RWPE1 (cell line): ENCODE results near the gene CHRNA4.

Experiments used
- CTCF ChIA-PET: fragments of 350-600 bp; sonication (Branson Sonifier 250); formaldehyde crosslinking; extraction: SDS; loops from one replicate; lab custom pipeline; 2021; lab: Yijun Ruan, JAX
- POLR2A ChIA-PET: fragments of 400-600 bp; formaldehyde crosslinking; extraction: SDS; loops from one replicate; lab custom pipeline; 2020; ENCODE audit warnings: antibody characterized with exemption; ENCODE audit not compliant: low non-redundant PET; lab: Yijun Ruan, JAX
- DNase-seq: peaks from one replicate; pipeline ENCODE4 v3.0.0; 2012; ENCODE audit warnings: low spot score
- H3K27ac ChIP-seq: fragments of 450-650 bp; 2 replicates; pipeline ENCODE4 v1.5.1; 2017
- CTCF ChIP-seq: fragments of 450-650 bp; conservative IDR thresholded peaks from 2 replicates; pipeline ENCODE4 v1.5.1; 2017; ENCODE audit warnings: low read depth, mild to moderate bottlenecking

CHRNA4 gene

GRCh38 chr20:63361519-63362435 lies 628 bp upstream of the CHRNA4 start:
- TF ChIP-seq CTCF: no peak
- H3K27ac ChIP-seq: no peak overlapping the region
- POLR2A ChIA-PET: no interaction called here
- CTCF ChIA-PET: interaction anchor here (0.6 to 2.4 kb wide), 3 partner anchors 20 to 137 kb away, joined by 3 to 14 read pairs (median 6); no protein-coding TSS in a partner anchor
- DNase-seq: no peak

GRCh38 chr20:63359937-63360849 lies 956 bp downstream of the CHRNA4 start:
- ChIA-PET CTCF (interaction anchor here (1.4 to 2.4 kb wide), 2 partner anchors 22 kb away, joined by 4 to 14 read pairs; no protein-coding TSS in a partner anchor), POLR2A (no interaction called here)
- no peak for TF ChIP-seq CTCF
- no peak for DNase-seq
- H3K27ac ChIP-seq: no peak overlapping the region

DNA sequence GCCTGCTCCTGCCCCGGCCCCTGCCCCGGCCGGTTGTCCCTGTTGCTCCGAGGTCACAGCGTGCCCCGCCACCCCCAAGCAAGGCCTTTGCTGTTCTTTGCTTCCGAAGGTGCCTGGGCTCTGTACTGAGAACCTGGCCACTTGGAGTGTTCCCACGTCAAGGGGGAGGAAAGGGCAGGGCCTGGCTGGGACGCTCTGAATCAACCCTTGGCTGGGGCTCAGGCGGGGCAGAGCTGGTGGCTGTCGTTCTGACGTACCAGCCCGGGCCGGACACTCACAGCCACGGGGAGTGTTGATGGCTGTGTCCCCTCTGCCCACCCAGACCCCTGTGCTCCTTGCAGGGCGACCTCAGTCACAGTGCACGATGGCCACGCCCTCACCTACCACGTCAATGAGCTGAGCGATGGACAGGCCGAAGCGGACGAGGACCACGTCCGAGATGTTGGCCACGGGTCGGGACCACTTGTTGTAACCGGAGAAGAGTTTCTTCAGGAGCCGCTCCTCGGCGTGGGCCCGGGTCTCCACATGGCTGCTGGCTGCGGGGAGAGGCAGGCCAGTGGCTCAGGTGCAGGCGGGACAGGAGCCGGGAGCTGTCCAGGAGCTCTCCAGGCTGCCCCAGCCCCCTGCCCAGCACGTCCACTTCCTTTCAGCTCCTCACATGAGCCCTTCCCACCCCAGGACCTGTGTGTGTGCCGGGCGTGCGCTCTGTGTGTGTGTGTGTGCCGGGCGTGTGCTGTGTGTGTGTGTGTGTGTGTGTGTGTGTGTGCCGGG lies 1.8 kb downstream of the CHRNA4 start:
- DNase-seq: no peak
- CTCF ChIA-PET: interaction anchor here (0.7 to 1.4 kb wide), 3 partner anchors 23 to 179 kb away, joined by 3 to 4 read pairs (median 4); no protein-coding TSS in a partner anchor
- POLR2A ChIA-PET: no interaction called here
- TF ChIP-seq CTCF: no peak
- no peak overlapping the region for H3K27ac ChIP-seq

DNA sequence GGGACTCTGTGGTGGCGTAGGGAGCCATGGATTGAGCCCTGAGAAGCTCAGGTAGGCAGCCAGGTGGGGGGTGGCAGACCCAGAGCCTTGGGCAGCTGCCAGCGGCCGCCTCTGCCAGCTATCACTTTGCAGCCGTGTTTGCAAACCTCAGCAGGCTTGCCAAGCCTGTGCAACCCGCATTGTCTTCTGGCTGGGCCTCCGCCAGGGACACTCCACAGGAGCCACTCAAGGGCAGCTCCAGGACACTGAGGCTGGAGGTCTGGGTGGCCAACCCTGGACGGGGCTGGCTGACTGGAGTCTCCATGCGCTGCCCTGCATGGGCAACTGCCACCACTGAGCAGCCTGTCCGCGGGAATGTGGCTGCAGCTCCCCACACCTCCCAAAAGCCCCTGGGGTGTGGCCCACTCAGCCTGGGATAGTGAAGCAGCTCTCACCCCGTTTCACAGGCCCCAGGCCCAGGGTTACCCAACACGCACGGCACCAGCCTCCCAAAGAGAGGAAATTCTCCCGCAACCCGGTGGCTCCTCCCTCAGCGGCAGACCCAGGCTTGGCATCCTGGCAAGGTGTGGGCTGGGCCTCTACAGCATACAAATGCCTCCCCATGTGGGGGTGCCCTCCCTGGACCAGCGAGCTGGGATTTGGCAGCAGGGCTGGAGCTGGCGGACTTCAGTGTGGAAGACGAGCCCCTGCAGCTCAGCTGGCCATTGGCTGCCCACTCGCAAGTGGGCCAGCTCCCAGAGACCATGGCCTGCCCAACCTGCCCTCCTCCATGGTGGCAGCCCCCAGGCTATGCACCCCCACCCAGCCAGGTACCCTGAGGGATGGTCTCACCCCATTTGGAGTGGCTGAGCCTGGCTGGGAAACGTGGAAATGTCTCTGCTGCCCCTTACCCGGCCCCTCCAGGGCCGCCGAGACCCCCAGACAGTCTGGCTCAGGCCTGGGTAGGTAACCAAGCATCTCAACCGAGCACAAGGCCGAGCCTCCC lies 2.9 kb downstream of the CHRNA4 start:
- ChIA-PET CTCF (interaction anchor here (0.5 to 1.4 kb wide), 7 partner anchors 8 to 680 kb away, joined by 3 to 5 read pairs (median 4); no protein-coding TSS in a partner anchor), POLR2A (no interaction called here)
- H3K27ac ChIP-seq: peak overlapping the region; percentile 43; the same call in 1 of the 2 replicates
- no peak for DNase-seq
- TF ChIP-seq CTCF: no peak
